SU-DHL-6 (cell line): ENCODE data around the gene PEX11A.

ENCODE experiments used
- H2AFZ ChIP-seq: fragments of 200-600 bp; sonication (generic); 2 replicates; pipeline ENCODE4 v1.6.1; 2014; ENCODE audit warnings: low read depth, mild to moderate bottlenecking, moderate library complexity, mixed read lengths, antibody characterized with exemption, low read length; ENCODE audit not compliant: severe bottlenecking
- H3F3A ChIP-seq: fragments of 200-600 bp; shearing (Covaris generic); 2 replicates; pipeline ENCODE4 v1.6.0; 2016; ENCODE audit warnings: antibody characterized with exemption, mild to moderate bottlenecking; ENCODE audit not compliant: insufficient read depth
- H3K27ac ChIP-seq: fragments of 200-600 bp; sonication (generic); 2 replicates; pipeline ENCODE4 v1.5.1; 2016; ENCODE audit warnings: low read depth, mild to moderate bottlenecking, low read length, moderate library complexity, mixed read lengths
- H3K27me3 ChIP-seq: fragments of 200-600 bp; sonication (generic), shearing (Covaris generic); 2 replicates; pipeline ENCODE4 v1.6.0; 2014; ENCODE audit warnings: mild to moderate bottlenecking, low read length
- H3K36me3 ChIP-seq: fragments of 200-600 bp; sonication (generic); 2 replicates; pipeline ENCODE4 v1.6.1; 2014; ENCODE audit warnings: mild to moderate bottlenecking, low read length, mixed read lengths
- H3K4me2 ChIP-seq: fragments of 300-600, 200-600 bp; shearing (Covaris generic), sonication (generic); 2 replicates; pipeline ENCODE4 v1.6.0; 2014; ENCODE audit warnings: low read length, low read depth, mild to moderate bottlenecking; ENCODE audit not compliant: poor library complexity, severe bottlenecking
- H3K4me3 ChIP-seq: fragments of 200-600 bp; sonication (generic); 2 replicates; pipeline ENCODE4 v1.5.1; 2014; ENCODE audit warnings: antibody characterized with exemption, low read length, mild to moderate bottlenecking, mixed read lengths; ENCODE audit not compliant: insufficient read depth, poor library complexity, severe bottlenecking
- H3K79me2 ChIP-seq: fragments of 200-600 bp; sonication (generic); 2 replicates; pipeline ENCODE4 v1.6.1; 2014; ENCODE audit warnings: mild to moderate bottlenecking, low read length, moderate library complexity; ENCODE audit not compliant: insufficient read depth
- H3K9ac ChIP-seq: fragments of 200-600 bp; sonication (generic); 2 replicates; pipeline ENCODE4 v1.7.0; 2014; ENCODE audit warnings: mild to moderate bottlenecking, low read length
- H3K9me2 ChIP-seq: fragments of 200-600 bp; sonication (generic); replicated peaks from 2 replicates; pipeline ENCODE4 v1.6.1; 2014; ENCODE audit warnings: low read length; ENCODE audit not compliant: insufficient read depth
- H3K9me3 ChIP-seq: fragments of 200-600 bp; sonication (generic); 2 replicates; pipeline ENCODE4 v1.6.1; 2014; ENCODE audit warnings: low read length, mixed read lengths; ENCODE audit not compliant: insufficient read depth
- H4K20me1 ChIP-seq: fragments of 200-600 bp; sonication (generic); 2 replicates; pipeline ENCODE4 v1.6.1; 2014; ENCODE audit warnings: low read depth, mild to moderate bottlenecking, antibody characterized with exemption, low read length, moderate library complexity, mixed read lengths
- EZH2phosphoT487 ChIP-seq: fragments of 200-600 bp; sonication (generic), shearing (Covaris generic); conservative IDR thresholded peaks from 2 replicates; pipeline ENCODE4 v1.6.1; 2018; ENCODE audit warnings: mild to moderate bottlenecking, antibody characterized with exemption, low read length, moderate library complexity, mixed read lengths
- TF ChIP-seq, protein P1 (sequence below): fragments of 200-600 bp; sonication (generic); IDR thresholded peaks from one replicate; pipeline ENCODE4 v1.5.1; 2017; ENCODE audit warnings: antibody characterized with exemption, mild to moderate bottlenecking, low read length, moderate library complexity; ENCODE audit not compliant: insufficient read depth, poor library complexity, severe bottlenecking

Gene PEX11A

DNA sequence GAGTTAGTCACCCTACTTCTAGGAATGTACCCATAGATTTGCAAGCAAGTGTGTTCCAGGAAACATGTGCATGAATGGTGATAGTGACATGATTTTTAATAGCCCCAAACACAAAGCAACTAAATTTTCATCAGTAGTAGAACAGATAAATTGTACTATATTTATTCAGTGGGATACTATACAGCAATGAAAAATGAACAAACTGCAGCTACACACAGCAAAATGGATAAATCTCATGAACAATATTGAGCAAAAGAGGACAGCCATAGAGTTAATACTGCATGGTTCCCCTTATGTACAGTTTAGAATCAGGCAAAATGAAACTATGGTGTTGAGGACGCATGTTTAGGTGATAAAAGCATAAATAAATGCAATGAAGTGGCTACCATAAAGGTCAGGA lies 34.5 kb upstream of the PEX11A start:
- Histone ChIP-seq H3K4me3 (no peak overlapping the region), H3K9ac (no peak overlapping the region), H3K9me3 (no peaks in the 10 kb centered on the region), H3K27me3 (no peaks in the 10 kb centered on the region), H3F3A (no peaks in the 10 kb centered on the region), H3K4me2 (no peak overlapping the region), H3K9me2 (no peaks in the 10 kb centered on the region), H2AFZ (no peak overlapping the region), H3K79me2 (no peaks in the 10 kb centered on the region), H4K20me1 (no peaks in the 10 kb centered on the region), H3K27ac (no peak overlapping the region), H3K36me3 (no peaks in the 10 kb centered on the region; the same call in 1 of the 2 replicates)
- TF ChIP-seq EZH2phosphoT487, result no peak
- TF ChIP-seq, protein P1, sequence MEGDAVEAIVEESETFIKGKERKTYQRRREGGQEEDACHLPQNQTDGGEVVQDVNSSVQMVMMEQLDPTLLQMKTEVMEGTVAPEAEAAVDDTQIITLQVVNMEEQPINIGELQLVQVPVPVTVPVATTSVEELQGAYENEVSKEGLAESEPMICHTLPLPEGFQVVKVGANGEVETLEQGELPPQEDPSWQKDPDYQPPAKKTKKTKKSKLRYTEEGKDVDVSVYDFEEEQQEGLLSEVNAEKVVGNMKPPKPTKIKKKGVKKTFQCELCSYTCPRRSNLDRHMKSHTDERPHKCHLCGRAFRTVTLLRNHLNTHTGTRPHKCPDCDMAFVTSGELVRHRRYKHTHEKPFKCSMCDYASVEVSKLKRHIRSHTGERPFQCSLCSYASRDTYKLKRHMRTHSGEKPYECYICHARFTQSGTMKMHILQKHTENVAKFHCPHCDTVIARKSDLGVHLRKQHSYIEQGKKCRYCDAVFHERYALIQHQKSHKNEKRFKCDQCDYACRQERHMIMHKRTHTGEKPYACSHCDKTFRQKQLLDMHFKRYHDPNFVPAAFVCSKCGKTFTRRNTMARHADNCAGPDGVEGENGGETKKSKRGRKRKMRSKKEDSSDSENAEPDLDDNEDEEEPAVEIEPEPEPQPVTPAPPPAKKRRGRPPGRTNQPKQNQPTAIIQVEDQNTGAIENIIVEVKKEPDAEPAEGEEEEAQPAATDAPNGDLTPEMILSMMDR, result no peak

DNA sequence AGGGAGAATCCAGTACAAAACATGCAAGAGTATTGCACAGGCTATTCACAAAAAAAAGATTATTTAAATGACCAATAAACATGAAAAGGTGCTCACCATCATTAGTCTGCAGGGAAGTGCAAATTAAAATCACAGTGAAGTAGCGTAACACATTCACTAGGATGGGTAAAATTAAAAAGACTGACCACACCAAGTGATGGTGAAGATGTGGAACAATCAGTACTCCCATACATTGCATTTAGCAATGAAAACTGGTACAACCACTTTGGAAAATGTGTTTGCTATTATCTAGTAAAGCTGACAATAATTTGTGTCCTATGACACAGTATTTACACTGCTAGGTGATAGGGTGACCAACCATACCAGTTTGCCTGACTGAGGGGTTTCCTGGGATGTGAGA lies 34.1 kb upstream of the PEX11A start:
- Histone ChIP-seq H3K9me2 (no peaks in the 10 kb centered on the region), H3K9me3 (no peaks in the 10 kb centered on the region), H3K27ac (no peak overlapping the region), H3F3A (no peaks in the 10 kb centered on the region), H3K9ac (no peak overlapping the region), H3K36me3 (no peaks in the 10 kb centered on the region; the same call in 1 of the 2 replicates), H3K4me3 (no peak overlapping the region), H3K4me2 (no peak overlapping the region), H3K27me3 (no peaks in the 10 kb centered on the region), H3K79me2 (no peaks in the 10 kb centered on the region), H4K20me1 (no peaks in the 10 kb centered on the region), H2AFZ (no peak overlapping the region)
- TF ChIP-seq EZH2phosphoT487, result no peak
- TF ChIP-seq, protein P1, result no peak

DNA sequence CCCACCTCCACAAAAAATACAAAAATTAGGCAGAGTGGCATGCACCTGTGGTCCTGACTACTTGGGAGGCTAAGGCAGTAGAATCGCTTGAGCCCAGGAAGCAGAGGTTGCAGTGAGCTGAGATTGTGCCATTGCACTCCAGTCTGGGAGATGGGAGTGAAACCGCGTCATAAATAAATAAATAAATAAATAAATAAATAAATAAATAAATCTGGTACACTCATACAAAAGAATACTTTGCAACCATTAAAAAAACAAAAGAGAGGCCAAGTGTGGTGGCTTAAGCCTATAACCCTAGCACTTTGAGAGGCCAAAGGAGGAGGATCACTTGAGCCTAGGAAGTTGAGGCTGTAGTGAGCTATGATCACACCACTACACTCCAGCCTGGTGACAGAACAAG lies 32.5 kb upstream of the PEX11A start:
- Histone ChIP-seq H3K36me3 (no peaks in the 10 kb centered on the region; the same call in 1 of the 2 replicates), H3K4me2 (no peak overlapping the region)
- TF ChIP-seq, protein P1, result no peak
- TF ChIP-seq EZH2phosphoT487, result no peak

More for the DNA sequence above, 32.5 kb upstream of the PEX11A start:
- Histone ChIP-seq H3K9ac (no peak overlapping the region), H3K79me2 (no peaks in the 10 kb centered on the region), H3K27ac (no peak overlapping the region), H3F3A (no peaks in the 10 kb centered on the region), H3K9me2 (no peaks in the 10 kb centered on the region), H4K20me1 (no peaks in the 10 kb centered on the region), H3K4me3 (no peak overlapping the region), H3K27me3 (no peaks in the 10 kb centered on the region), H3K9me3 (no peaks in the 10 kb centered on the region), H2AFZ (no peak overlapping the region)
